DMS53 treated with DMSO at 0.1 percent for 48 hours (cell line): ENCODE measurements around the gene STEEP1.

ENCODE experiments used
- DNase-seq: peaks from one replicate; lab custom pipeline; 2025; ENCODE audit not compliant: unreplicated experiment; lab: John Stamatoyannopoulos, UW

STEEP1 gene

DNA sequence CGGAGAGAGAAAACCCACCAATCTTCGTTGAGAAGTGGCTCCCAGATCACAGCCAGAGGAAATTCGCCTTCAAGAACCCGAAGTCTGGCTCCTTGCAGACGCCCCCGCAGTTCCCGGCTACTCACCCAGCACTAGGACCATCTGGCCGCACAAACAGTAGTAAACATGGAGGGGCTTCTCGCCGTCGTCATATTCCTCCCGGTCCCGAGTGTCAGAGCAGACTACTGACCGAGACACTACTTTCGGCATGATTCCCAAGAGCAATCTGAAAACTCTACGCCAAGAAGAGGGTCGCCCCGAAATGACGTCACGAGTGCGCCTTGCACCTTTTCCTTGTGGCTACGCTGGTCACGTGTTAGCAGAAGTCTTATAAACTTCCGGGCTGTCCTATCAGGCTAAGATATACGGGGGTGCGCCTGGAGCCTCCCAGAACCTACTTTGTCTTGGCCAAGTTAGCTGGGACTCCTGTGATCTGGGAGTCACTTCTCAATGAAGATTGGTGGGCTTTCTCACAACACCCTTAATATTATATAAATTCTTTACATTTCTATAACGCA, at the start of gene STEEP1:
TSS of gene STEEP1 (minus strand) at position 303 of the 557 bp plus-strand sequence. CDS start at position 249, 54 bp downstream.
- DNase-seq: peak; percentile 84

DNA sequence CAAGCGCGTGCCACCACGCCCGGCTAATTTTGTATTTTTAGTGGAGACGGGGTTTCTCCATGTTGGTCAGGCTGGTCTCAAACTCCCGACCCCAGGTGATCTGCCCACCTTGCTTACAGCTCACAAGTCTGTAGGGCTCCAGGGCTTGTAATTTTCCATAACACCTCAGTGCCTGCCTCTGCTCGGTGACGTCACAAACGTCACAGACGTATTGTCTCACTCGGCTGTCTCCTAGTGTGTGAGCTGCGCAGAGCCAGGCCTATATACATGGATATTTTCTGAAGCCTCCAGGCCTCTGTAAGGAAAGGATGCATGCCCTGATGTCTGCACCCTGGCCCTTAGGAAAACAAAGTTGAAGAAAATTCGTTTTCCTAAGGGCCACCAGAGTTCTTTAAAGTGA, 49.6 kb upstream of the STEEP1 start:
- DNase-seq: no peak

DNA sequence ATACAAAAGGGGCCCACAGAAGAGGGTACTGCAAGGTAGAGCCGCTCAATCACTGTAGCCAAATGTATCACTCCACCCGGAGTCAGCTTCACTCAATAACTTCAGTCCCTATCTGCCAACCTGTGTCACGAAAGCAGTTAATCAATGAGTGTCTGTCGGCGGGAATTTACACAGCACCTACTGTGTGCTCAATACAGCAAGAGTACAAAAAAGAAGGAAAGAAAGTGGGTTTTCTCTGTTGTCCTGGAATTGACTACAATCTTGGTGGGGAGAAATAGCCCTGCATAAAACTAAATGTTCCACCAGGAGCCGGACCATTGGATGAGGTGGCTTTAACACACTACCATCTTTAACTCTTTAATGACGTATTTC, 41.8 kb upstream of the STEEP1 start:
- DNase-seq: peak; percentile 36

DNA sequence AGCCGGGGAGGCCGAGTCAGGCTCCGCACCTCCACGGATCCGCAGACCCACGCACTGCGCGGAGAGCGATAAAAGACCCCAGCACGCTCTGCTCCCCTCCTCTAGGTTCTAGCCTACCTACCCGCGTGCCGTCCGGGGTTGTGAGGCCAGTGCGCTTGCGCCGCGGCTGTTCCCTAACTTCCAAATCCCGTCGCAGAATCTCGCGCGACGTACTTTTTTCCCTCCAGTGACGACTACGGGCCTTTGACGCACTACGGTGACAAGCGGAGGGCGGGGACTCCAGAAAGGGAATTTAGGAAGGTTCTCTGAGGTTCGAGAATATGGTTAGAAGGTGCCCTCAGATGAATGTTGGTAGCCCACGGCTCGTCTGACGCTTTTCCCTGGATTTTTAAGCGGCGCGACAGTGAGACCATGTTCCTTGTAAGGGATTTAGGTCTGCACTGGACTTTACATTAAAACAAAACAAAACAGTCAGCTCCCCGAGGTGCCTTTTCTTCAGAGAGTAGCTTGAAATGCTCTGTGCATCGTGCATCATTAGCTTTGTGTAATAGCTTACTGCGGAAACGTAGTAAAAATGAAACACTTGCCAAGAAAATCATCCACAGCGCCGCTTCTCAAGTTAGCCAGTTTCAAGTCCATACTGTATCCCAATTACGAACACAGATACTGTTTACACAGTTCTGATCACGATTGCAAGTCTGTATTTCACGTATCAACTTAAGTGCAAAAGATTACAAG, 41.2 kb upstream of the STEEP1 start, which contains the start of gene NKRF:
TSS of gene NKRF (minus strand) at position 145 of the 738 bp plus-strand sequence.
- DNase-seq: peak; percentile 83

DNA sequence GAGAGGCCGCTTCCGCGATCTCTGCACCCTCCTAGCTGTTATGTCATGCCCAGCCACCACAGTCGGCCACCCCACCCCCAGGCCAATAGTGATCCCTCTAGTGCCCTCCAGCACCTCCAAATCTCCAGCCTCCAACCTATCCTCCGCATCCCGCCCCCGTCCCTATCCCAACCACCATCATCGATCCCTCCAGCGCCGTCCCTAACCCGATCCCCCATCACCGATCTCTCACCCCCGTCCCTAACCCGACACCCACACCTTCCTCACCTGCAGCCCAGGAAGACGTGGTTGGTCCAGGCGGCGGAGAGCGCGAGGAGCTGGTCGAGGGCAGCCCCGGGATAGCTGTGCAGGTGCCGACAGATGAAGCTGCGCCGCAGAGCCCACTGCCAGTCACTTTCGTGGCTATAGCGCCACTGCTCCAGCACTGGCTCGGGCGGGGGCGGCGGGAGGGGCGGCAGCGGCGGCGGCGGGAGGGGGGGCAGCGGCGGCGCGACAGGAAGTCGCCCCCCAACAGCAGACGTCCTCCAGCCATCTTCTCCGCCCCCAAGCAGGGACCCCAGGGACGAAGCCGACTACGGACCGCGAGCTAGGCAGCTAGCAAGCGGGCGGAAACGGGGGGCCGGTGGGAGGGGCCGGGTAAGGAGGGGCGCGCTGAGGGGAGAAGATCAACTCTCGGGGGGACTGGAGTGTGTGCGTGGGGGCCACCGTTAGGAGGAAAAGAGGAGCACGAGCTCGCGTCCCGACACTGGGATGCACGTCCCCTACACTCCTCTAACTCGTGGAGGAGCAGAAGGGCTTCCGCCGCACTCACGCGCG, 40.5 kb upstream of the STEEP1 start:
- peak; percentile 5 for DNase-seq

DNA sequence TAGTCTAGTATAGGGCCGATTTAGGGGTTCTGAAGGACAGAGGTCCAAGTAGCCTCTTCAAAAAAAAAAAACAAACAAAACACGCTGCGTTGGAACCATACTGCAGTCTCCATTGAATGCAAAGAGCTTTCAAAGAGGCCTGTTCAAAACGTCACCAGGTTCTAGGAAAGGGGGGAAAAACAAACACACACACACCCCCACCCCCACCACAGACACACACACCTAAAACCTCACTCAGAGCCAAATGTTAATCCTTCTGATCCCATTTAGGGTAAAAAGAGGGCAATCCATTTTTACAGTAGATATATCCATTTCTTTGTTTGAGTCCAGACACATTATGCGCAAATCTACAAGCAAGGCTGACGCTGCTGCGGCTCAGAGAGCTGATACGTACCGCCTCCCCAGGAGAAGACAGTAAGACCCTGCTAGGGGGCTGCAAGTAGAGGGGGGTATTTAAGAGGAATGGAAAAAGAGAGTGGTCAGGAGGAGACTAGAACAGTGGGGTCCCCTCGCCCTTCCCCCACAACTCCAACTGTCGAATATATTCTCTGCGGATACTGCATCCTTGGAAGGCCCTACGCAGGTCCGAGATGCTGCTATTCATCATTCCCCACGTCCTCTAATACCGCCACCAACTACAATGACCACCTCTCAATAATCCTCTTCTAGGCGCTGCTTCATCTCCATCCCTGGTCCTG, 39.7 kb upstream of the STEEP1 start:
- no peak for DNase-seq

DNA sequence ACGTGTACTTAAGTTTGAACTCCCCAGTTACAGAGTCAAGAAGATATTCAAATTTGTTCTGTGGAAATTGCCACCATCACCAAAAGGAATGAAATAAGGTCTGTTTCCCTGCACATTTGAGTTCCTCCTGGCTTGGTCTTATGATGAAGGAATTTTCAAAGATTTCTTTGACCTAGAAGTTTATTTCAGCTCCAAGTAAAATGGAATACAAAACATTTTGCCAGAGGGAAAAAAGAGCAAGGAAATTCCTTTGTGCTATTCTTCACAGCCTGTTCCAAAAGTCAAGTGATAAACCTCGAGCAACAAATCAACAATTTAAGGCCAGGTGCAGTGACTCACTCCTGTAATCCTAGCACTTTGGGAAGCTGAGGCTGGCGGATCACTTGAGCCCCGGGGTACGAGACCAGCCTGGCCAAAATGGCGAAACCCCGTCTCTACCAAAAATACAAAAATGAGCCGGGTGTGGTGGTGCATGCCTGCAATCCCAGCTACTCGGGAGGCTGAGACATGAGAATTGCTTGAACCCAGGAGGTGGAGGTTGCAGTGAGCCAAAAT, 37.6 kb upstream of the STEEP1 start:
- no peak for DNase-seq

DNA sequence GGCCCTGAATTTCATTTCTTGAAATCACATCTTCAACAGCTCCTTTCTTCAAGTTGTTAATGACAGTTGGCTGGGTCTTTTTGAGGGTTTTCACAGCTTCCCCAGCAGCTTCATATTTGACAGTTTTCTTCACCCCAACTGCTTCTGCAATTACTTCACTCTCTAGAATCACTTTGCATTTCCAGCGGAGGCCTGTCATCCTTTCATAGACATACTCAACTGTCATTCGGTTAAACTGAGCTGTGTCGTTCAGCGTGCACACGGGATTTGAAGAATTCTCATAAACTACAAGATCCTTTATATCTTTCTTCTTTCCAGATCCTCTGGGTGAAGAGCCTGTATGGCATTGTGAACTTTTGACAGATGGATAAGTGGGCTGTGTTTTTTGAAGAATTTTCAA, 24.6 kb upstream of the STEEP1 start:
- DNase-seq: no peak

DNA sequence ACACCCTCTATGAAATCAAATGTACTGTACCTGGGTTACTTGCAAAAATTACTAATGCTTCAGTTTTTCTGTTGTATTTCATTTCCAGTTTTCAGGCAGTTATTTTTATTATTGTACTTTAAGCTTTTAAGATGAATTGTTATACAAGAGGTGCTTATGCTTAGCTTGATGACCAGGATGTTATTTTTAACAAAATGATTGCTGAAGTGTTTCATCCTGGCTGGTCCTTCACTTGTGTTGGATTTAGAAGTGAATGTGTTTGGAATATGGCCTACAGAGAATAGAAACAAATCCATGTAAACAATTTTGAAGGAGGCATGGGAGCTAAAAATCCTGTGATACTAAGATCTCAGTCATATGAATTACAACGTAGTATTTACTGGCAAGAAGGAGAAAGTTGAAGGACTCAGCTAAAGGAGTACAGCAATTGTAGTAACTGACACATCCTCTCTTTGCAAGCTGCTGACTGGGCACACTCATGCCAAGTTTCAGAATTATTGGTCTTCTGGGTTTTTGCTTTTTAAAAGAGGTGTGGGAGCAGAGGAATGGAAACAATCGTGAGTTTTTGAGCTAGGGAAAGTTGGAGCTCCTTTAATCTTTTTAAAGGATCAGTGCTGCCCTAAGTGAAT, 18.3 kb upstream of the STEEP1 start:
- no peak for DNase-seq

DNA sequence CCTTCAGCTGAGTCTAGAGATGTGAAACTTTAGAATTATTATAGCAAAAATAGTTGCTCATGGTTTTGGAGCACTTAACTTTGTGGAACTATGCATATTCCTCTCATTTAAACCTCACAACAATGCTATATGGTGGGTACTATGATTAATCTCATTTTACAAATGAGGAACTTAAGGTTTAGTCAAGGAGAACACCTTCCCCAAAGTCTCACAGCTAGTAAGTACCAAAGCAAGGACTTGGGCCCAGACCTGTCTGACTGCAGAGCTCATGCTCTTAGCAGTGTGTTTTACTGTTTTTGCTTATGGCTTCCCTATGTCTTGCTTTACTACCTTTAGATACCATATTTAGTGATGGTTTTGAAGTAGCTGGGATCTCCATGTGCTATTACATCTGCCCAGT, 14.2 kb upstream of the STEEP1 start:
- DNase-seq: no peak

DNA sequence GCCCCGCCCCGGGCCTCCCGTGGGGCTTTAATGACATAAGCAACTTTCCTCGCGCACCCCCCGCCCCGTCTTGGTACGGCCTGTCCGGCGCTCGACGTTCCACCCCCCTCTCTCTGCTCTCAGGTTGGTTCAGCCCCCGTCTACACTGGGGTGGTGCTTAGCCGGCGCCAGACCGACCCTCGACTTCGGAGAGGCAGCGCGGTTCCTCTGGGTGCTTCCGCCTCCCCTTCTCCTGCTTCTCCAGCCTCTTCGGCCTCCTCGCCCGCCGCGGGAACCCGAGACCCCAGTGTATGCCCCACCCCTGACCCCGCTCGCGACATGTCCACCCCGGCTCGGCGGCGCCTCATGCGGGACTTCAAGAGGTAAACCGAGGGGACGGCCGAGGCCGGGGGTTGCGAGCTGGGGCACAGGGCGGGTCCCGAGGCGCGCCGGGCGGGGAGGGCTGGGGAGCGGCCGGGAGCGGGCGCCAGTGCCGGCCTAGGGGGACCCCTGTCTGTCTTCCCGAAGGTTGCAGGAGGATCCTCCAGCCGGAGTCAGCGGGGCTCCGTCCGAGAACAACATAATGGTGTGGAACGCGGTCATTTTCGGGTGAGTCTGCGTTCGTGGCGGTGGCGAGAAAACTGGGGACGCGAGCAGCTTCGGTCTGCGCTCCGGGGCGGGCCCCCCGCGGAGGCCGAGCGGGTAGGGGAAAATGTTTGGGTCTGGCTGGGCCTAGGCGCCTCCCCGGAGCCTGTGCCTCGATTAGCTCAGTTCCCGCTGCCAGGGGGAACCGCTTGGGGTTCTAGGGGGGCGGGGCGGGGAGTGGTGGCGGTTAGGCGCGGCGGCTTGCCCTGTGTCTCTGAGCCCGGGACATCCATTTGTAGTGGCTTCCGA, 9.4 kb upstream of the STEEP1 start, which contains the start of gene UBE2A:
TSS of gene UBE2A (plus strand) at position 170 of the 873 bp plus-strand sequence. CDS start at position 319, 149 bp downstream.
- peak; percentile 52 for DNase-seq

DNA sequence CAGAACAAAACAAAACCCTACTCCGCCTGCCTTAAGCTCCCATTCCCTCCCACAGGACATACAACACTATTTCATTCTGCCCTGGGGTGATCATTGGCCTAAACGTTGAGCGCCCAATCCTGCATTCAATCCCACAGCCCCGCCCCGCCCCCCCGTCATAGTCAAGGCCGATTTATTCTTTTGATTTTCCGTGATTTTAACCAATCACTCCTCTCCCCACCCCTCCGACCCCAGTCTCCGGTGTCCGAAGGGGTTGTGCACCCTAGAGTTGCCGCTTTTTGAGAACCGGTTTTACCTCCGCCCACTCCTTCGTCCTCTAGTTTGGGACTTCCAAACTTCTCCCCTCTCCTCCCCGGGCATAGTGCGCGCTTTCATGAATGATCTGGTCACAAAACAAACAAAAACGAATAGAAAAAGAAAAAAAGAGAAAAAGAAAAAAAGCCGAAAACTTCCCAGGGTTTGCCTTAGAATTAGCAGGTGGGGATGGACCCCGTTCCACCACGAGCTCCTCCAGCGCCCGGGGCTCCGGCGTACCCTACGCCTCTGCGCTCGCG, 8.7 kb upstream of the STEEP1 start:
- no peak for DNase-seq

DNA sequence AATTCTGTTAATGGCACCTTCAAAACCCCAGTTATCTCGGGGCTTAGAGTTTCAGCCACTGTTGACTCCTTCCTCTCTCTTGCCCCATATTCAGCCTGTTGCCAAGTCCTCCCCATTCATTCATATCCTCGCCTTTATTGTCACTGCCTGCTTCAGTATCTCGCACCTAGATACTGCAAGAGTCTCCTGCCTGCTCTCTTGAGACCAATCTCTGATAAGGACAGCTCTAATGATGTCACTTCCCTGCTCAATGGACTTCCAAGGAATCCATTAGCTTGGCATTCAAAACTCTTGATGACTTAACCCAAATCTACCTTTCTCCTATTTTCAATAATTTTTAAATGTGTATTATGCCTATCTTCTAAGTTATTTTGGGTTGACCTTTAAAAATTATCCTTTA, 8.0 kb upstream of the STEEP1 start:
- no peak for DNase-seq

DNA sequence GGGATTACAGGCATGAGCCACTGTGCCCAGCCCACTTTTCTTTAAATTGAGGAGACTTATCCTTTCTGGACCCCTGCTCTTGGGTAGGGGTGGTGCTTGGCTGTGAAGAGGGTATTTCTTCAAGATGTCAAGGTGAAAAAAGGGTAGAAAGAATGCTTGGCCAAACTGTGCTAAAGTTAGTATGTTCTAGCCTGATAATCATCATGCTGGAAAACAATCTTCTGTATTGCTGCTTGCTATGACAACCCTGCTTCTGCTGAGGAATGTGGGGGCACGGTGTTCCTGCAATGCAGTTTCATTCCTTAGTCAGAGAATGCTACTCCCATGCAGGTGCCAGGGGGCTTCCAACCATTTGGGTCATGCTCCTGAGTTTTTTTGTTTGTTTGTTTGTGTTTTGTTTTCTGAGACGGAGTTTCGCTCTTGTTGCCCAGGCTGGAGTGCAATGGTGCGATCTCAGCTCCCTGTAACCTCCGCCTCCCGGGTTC, 5.2 kb upstream of the STEEP1 start:
- no peak for DNase-seq

DNA sequence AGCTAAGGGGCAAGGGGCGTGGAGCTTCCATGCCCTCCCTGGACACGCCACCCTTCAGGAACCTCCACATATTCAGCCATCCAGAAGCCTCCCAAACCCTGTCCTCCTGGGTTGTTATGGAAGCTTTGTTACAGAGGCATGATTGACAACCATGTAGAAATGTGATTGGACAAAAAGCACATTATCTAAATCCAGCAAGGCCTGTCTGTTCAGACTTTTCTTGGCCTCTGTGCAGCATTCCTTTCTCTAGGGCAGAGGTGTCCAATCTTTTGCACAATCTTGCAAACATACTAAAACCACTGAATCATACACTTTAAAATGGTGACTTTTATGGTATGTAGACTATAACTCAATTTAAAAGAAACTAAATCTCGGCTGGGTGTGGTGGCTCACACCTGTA, 12.7 kb downstream of the STEEP1 start:
- DNase-seq: no peak

DNA sequence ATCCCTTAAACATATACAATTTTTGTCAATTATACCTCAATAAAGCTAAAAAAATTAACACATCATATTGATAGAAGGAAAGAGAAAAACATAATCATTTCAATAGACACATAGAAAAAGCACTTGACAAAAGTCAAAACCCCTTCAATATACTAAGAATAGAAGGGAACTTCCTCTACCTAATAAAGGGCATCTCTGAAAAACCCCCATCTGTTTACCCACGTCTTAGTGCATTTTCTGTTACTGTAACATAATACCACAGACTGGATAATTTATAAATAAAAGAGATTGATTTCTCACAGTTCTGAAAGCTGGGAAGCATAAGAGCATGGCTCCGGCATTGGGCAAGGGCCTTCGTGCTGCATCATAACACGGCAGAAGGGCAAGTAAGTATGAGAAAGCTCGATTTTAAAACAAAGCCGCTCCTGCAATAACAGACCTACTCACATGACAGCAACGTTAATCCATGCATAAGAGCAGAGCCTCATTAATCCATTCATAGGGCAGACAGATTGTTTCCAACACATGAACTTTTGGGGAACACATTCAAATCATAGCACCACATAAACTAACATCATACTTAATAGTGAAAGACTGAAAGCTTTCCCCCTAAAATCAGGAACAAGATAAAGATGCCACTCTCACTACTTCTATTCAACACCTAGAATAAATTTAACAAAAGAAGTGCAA, 15.7 kb downstream of the STEEP1 start:
- no peak for DNase-seq

DNA sequence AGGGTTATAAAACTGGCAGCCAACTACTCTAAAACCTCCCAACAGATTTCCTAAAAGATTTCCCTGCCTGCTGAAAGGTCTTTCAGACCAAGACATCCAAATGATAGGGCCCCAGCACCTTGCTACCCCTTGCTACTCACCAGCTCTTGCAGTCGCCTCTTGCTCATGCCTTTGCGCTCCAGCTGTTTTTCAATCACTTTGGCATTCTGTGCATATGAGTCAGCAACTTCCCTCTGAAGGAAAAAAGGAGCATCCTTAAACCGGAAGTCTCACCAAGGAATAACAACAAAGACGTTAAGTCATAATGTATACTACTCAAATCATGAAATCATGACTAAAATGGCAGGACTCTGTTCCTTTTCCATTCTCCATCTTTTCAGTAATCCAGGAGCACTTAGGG, 24.0 kb downstream of the STEEP1 start:
- DNase-seq: peak; percentile 0

DNA sequence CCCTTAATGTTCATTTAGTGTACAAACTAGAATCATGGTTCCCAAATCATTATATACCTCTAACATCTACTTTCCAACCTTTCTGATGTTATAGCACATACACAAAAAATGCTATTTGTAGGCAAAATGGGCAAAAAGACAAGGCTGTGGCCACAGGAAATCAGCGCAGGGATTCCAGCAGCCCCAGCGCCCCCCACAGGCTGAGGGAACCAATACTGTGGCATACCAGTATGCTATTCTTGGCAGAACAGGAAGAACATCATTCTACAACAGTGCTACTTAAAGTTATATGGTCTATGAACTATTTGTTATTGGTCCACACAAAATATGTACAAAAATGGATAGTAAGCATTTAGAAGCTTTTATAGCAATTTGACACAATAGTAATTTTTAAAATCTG, 25.3 kb downstream of the STEEP1 start:
- DNase-seq: no peak

DNA sequence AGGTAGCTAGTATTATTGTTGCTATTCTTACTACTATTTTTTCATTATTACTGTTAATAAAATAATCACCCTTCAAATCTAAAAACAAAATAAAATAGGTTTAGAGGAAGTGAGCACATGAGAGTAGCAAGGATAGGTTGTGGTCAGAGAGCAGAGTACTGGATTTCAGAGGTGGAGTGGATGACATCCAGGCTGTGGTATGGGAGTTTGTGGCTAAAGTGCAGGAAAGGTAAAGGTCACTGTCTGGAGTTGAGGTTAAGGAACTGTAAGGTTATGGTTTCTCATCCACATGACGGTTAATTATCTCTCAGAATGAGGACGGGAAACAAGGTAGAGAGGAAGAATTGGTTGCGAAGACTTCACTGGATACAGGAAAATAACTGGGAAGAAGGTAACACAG, 27.7 kb downstream of the STEEP1 start:
- no peak for DNase-seq
